Body of pancreas (tissue), 4 donors: Measurements from ENCODE around the gene ZDHHC1. TPM values are rescaled to one million over a fixed set of nuclear protein-coding genes. Genes with fewer than 3 reads are reported as not detected.

Experiments
- ATAC-seq: fragments of 150-250 bp; one replicate; pipeline ENCODE4 v1.9.1; 2016
- DNase-seq, 4 donors: peaks; one replicate each; pipeline ENCODE4 v3.0.0-alpha.2; 2019
- H3K27ac ChIP-seq, 4 donors: fragments of 200-600 bp; sonication (generic); 1 replicate in 3 of 4; 2 replicates in 1 of 4; pipeline versions ENCODE4 v1.5.1 to v1.6.1; 2016 to 2019; ENCODE audit warnings: mild to moderate bottlenecking in 1 of 4, mixed read lengths in 1 of 4, moderate library complexity in 1 of 4
- H3K27me3 ChIP-seq, 2 donors: fragments of 200-600 bp; sonication (generic); one replicate each; pipeline ENCODE4 v1.6.0; 2016; ENCODE audit warnings: mild to moderate bottlenecking in 1 of 2
- H3K36me3 ChIP-seq, 2 donors: fragments of 200-600 bp; sonication (generic); replicated peaks in 1 of 2; 2 replicates each; pipeline ENCODE4 v1.5.1; 2016; ENCODE audit warnings: low read depth in 2 of 2; ENCODE audit not compliant: insufficient read depth in 1 of 2
- H3K4me1 ChIP-seq: fragments of 200-600 bp; sonication (generic); one replicate; pipeline ENCODE4 v1.6.0; 2016
- H3K4me3 ChIP-seq, 2 donors: fragments of 200-600 bp; sonication (generic); 1 replicate in 1 of 2; 2 replicates in 1 of 2; pipeline ENCODE4 v1.5.1; 2016 to 2019
- H3K9me3 ChIP-seq, 3 donors: fragments of 200-600 bp; sonication (generic); 1 replicate in 2 of 3; 2 replicates in 1 of 3; pipeline ENCODE4 v1.5.1; 2016
- CTCF ChIP-seq, 7 experiments: fragments of 450-650 bp in 4 of 7; fragments of 200-600 bp in 3 of 7; sonication (generic) in 3 of 7; IDR thresholded peaks; one replicate each; pipeline ENCODE4 v1.5.1; 2016 to 2019; ENCODE audit warnings: antibody characterized with exemption in 7 of 7
- POLR2A ChIP-seq, 3 donors: fragments of 450-650 bp; IDR thresholded peaks; one replicate each; pipeline ENCODE4 v1.6.1; 2016; ENCODE audit warnings: antibody characterized with exemption in 3 of 3, mild to moderate bottlenecking in 2 of 3
- WGBS, 2 donors: methylation state at CpG; one replicate each; pipeline ENCODE4 v1.1.5; 2017; 5-methylcytosine and 5-hydroxymethylcytosine counted together
- intact Hi-C: fragments of 100-400 bp; cut with DNase I; formaldehyde crosslinking; loops from one replicate; pipeline ENCODE4 v1.15.1; 2023
- total RNA-seq, 2 donors: library from RNA; depleted of rRNA; stranded (reverse); fragments of >200 nt; gene quantifications; one replicate each; pipeline ENCODE4 v1.1.0, GENCODE V29; 2016

ZDHHC1 gene
- total RNA-seq, 2 donors from 2014 or later: 13.0 to 57.0 TPM

- H3K4me1 ChIP-seq: peaks cover 55% of the 10 kb centered on the region
- WGBS, 2 donors: 10 to 14% methylated on average over 8 to 11 of the region's 11 CpGs
- intact Hi-C loops: loop anchor here (5.0 kb wide), 1 partner anchor 39 kb away; no protein-coding TSS in a partner anchor
Observed at GRCh38 chr16:67428146-67428731, 12.0 kb upstream of the ZDHHC1 start.

GRCh38 chr16:67426950-67427349, 10.7 kb upstream of the ZDHHC1 start:
- no peaks in the 10 kb centered on the region for H3K27me3 ChIP-seq

More at GRCh38 chr16:67428146-67428731, 12.0 kb upstream of the ZDHHC1 start:
- H3K27ac ChIP-seq: no peak overlapping the region
- DNase-seq (peak; percentile 82 to 87 (median 86)), ATAC-seq (peak; percentile 53)
- H3K27me3 ChIP-seq: no peaks in the 10 kb centered on the region
- no peaks in the 10 kb centered on the region for H3K9me3 ChIP-seq
- TF ChIP-seq CTCF (IDR thresholded peaks at IDR 0.05) (peak; percentile 78 to 93 (median 90)), POLR2A (IDR thresholded peaks at IDR 0.05) (no peak)
- no peak overlapping the region for H3K4me3 ChIP-seq
- H3K36me3 ChIP-seq: no peaks in the 10 kb centered on the region

GRCh38 chr16:67426022-67426421, 9.7 kb upstream of the ZDHHC1 start:
- H3K4me1 ChIP-seq: peaks cover 47% of the 10 kb centered on the region
- H3K27ac ChIP-seq: no peak overlapping the region
- no peak overlapping the region for H3K4me3 ChIP-seq
- H3K36me3 ChIP-seq: no peaks in the 10 kb centered on the region
- H3K9me3 ChIP-seq: no peaks in the 10 kb centered on the region
- intact Hi-C loops: loop anchor here (5.0 kb wide), 1 partner anchor 41 kb away; no protein-coding TSS in a partner anchor
- H3K27me3 ChIP-seq: no peaks in the 10 kb centered on the region
- DNase-seq (no peak), ATAC-seq (no peak)
- WGBS, 2 donors: 78 to 85% methylated on average over 7 of the region's 7 CpGs
- TF ChIP-seq POLR2A (IDR thresholded peaks at IDR 0.05) (no peak), CTCF (IDR thresholded peaks at IDR 0.05) (no peak)

More at GRCh38 chr16:67426950-67427349, 10.7 kb upstream of the ZDHHC1 start:
- peaks cover 54% of the 10 kb centered on the region for H3K4me1 ChIP-seq
- TF ChIP-seq POLR2A (IDR thresholded peaks at IDR 0.05): no peak
- TF ChIP-seq CTCF (IDR thresholded peaks at IDR 0.05): no peak
- no peak for DNase-seq
- H3K36me3 ChIP-seq: no peaks in the 10 kb centered on the region
- H3K4me3 ChIP-seq: no peak overlapping the region
- H3K27ac ChIP-seq: no peak overlapping the region
- 72 to 78% methylated on average over 7 of the region's 7 CpGs for WGBS, 2 donors
- intact Hi-C loops: loop anchor here (5.0 kb wide), 1 partner anchor 40 kb away; no protein-coding TSS in a partner anchor
- no peak for ATAC-seq
- no peaks in the 10 kb centered on the region for H3K9me3 ChIP-seq

GRCh38 chr16:67425580-67425979, 9.3 kb upstream of the ZDHHC1 start:
- intact Hi-C loops: loop anchor here (5.0 kb wide), 1 partner anchor 42 kb away; no protein-coding TSS in a partner anchor
- DNase-seq (no peak), ATAC-seq (no peak)
- H3K27ac ChIP-seq: no peak overlapping the region
- 74 to 91% methylated on average over 4 of the region's 4 CpGs for WGBS, 2 donors
- no peaks in the 10 kb centered on the region for H3K9me3 ChIP-seq
- H3K4me3 ChIP-seq: no peak overlapping the region
- H3K4me1 ChIP-seq: peaks cover 46% of the 10 kb centered on the region
- no peak for TF ChIP-seq CTCF (IDR thresholded peaks at IDR 0.05)
- no peak for TF ChIP-seq POLR2A (IDR thresholded peaks at IDR 0.05)
- H3K27me3 ChIP-seq: no peaks in the 10 kb centered on the region
- no peaks in the 10 kb centered on the region for H3K36me3 ChIP-seq

- H3K27me3 ChIP-seq: no peaks in the 10 kb centered on the region
- 55 to 64% methylated on average over 6 of the region's 6 CpGs for WGBS, 2 donors
- TF ChIP-seq CTCF (IDR thresholded peaks at IDR 0.05): no peak
- no peak for TF ChIP-seq POLR2A (IDR thresholded peaks at IDR 0.05)
- no peak for DNase-seq
- ATAC-seq: no peak
- intact Hi-C loops: loop anchor here (5.0 kb wide), 1 partner anchor 42 kb away; no protein-coding TSS in a partner anchor
- H3K4me3 ChIP-seq: no peak overlapping the region
- peaks cover 41% of the 10 kb centered on the region for H3K4me1 ChIP-seq
- peak overlapping the region in 2 of 4 donors; percentile 59 to 65 for H3K27ac ChIP-seq
- no peaks in the 10 kb centered on the region for H3K9me3 ChIP-seq
- H3K36me3 ChIP-seq: no peaks in the 10 kb centered on the region
Observed at GRCh38 chr16:67425061-67425460, 8.8 kb upstream of the ZDHHC1 start.
